T-helper 2 cell (primary cell): Measurements from ENCODE around the gene COL5A2.

Experiments used
- DNase-seq, 5 experiments: peaks; one replicate each; pipeline versions ENCODE4 v3.0.0 to v3.0.0-alpha.2; 2012 to 2022

COL5A2 gene

DNA sequence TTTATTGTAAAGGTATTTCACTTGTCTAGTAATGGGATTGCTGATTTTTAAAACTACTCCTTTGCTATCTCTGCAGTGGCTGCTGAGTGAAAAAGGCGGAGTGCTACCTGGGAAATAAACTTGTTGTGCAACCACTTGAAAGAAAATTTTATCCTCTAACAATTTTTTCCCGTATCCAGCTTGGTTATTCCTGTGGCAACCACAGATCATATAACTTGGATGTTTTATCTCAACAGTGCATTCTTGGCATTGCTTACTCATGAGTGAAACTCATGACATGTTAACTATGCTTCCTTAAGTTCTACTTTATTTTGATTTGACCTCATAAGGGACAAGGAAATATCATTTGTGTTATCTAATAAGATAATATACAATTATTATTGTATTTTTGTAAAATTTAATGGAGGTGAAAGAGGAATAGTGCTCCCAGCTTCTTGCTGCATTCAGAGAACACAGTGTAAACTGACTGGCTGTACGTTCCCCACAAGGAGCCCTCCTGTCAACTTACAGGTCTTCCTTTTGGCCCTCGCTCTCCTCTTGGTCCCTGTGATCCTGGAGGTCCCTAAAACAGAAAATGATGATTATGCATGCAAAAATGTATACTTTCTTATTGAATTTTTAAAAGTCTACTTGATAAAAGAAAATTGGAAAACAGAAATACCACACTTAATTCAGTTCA, 82.7 kb downstream of the COL5A2 start:
- DNase-seq = no peak

- DNase-seq = no peak
Measured at GRCh38 chr2:189095101-189095500, 84.5 kb downstream of the COL5A2 start.

GRCh38 chr2:189092936-189093335, 86.6 kb downstream of the COL5A2 start:
- DNase-seq = no peak

DNA sequence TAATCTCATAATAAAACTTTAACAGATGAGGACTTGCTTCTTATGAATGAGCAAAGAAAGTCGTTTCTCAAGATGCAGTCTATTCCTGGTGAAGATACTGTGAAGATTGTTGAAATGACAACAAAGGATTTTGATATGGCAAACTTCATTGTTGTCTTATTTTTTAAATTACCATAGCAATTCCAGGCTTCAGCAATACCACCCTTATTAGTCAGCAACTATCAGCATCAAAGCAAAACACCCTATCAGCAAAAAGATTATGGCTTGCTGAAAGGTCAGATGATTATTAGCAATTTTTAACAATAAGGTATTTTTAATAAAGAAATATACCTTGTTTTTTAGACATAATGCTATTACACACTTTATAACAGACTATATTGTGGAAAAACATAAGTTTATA, 88.3 kb downstream of the COL5A2 start:
- DNase-seq = no peak

- DNase-seq = no peak
Measured at GRCh38 chr2:189088591-189089205, 90.9 kb downstream of the COL5A2 start.

GRCh38 chr2:189086710-189087109, 92.9 kb downstream of the COL5A2 start:
- no peak for DNase-seq

- no peak for DNase-seq
Measured at GRCh38 chr2:189086250-189086649, 93.3 kb downstream of the COL5A2 start.

DNA sequence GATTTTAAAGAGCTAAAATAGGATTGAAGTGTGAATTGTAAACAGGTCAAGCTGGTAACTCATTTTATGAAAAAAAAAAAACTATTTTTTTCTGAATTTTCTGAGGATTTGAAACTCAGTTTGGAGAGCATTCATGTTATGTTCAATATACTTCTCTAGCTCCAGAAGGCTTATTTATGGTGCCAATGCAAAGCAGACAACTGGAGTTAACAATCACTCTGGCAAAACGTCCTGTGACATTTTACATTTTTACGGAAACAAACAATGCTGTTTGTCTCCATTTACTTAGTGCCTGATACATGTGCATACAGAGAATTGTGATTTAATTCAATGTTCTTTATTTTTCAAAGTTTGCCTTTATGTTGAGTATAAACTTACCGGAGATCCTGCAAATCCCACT, 96.0 kb downstream of the COL5A2 start:
- no peak for DNase-seq

DNA sequence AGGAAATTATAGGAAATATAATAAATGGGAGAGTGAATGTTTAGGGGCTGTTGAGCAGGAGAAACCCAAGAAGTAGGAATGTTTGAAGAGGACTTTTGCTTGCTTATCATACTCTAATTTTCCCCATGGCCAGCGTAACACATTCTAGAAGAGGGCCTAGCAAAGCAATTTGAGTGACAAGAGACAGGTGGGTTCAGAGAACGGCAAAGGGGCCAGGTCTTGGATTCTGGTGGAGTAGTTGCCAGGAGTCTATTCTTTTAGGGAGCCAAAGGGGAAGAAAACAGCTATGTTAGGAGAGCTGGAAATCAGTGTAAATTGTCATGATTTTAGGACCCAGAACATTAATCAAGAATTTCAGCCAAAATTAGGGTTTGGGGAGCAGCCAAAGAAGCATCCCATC, 96.5 kb downstream of the COL5A2 start:
- DNase-seq = no peak

GRCh38 chr2:189082376-189082975, 97.1 kb downstream of the COL5A2 start:
- no peak for DNase-seq

- DNase-seq = no peak
Measured at GRCh38 chr2:189076572-189076971, 103.0 kb downstream of the COL5A2 start.

- no peak for DNase-seq
Measured at GRCh38 chr2:189076120-189076519, 103.4 kb downstream of the COL5A2 start.

GRCh38 chr2:189074506-189074905, 105.1 kb downstream of the COL5A2 start:
- no peak for DNase-seq

- no peak for DNase-seq
Measured at GRCh38 chr2:189072036-189072435, 107.5 kb downstream of the COL5A2 start.

DNA sequence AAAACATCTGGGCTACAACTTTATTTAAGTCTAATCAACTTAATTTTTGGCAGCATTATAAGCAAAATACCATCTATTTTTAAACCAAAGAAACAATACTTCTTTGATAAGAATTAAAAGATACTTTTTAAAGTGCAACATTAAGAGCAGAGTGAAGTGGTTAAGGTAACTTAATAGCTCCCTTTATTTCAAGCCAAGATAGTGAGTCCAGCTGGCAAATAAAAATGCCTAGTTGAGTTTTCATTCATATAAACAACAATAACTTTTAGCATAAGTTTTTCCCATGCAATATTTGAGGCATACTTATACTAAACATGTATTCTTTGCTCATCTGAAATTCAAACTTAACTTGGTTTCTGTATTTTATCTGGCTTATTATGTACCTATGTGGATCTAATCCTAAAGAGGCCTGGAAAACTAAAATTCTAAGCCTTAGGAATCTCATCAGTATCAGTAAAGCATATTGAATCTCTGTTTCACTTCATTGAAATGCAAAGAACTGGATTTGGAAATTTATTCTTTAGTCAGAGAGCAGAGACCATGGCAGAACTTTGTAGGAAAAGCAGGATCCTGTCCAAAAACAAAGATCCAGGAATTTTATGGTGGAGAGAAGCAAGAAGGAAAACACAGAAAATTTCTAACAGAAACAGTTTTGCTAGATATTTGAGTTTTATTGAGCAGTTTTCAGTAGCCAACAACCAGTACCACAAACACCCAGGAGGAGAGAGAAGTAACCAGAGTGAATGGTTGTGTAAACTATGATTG, 109.5 kb downstream of the COL5A2 start:
- no peak for DNase-seq

- DNase-seq = no peak
Measured at GRCh38 chr2:189066037-189066436, 113.5 kb downstream of the COL5A2 start.

DNA sequence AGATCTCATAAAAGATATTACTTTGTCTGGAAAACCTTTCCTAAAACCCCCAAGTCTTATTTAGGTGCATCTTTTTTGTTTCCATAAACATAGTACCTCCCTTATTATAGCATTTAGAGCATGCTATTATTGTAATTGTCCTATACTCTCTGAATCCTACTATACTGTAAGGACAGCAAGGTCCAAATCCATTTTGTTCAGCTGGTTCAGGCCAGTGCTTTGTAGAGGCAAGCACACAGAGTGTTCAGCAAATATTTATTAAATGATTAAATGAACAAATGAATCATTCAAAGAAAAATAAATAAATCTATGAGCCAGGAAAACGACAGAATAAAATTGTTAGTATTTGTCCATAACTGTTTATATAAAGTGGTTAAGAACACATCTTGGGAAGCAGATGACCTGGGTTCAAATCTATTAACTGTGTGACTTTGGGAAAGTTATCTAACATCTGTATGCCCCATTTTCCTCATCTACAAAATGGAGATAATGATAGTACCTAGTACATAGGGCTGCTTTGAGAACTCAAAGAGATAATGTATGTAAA, 119.4 kb downstream of the COL5A2 start:
- no peak for DNase-seq

DNA sequence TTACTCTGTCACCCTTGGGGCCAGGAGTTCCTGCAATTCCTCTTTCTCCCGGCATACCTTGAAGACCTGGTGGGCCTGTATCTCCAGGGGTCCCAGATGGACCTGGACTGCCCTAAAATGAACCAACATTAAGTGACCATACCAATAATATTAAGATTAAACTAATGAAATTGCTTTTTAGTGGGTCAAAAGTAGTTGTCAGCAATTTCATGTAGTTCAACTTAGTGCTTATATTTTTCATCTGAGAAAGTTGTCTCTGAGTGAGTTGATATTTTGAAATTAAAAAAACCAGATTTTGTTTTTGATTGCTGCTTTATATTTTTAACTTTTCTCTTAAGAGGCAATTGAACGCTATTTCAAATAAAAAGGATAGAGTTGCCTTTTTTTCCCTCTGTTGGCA, 122.2 kb downstream of the COL5A2 start:
- no peak for DNase-seq

GRCh38 chr2:189056200-189057106, 123.1 kb downstream of the COL5A2 start:
- no peak for DNase-seq

GRCh38 chr2:189050165-189050712, 129.3 kb downstream of the COL5A2 start:
- DNase-seq = no peak

GRCh38 chr2:189049709-189050164, 129.8 kb downstream of the COL5A2 start:
- DNase-seq = no peak

DNA sequence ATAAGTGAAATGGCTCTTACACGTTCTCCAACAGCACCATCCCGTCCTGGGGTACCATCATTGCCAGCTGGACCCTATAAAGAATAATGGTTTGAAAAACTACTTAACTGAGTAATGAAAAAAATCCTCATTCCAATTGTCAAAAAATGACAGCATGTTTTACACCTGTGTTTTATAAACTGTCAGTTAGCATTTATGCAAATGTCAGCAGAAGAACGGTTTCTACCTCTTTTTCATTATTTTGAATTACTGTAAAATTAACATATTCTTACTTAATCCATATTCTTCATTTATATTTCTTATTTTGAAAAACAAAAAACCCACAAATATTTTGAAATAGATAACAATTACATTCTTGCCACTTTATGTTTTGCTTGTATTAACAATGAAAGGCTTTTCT, 131.4 kb downstream of the COL5A2 start:
- no peak for DNase-seq
